ENCODE data around the gene RBCK1.

RBCK1 gene

GRCh38 chr20:409697-410559 is 1.8 kb downstream of the RBCK1 start:
- H3K4me3 ChIP-seq (ENCODE audit: low read depth, low read length) = peak overlapping the region; percentile 98

GRCh38 chr20:412081-412480 is 4.0 kb downstream of the RBCK1 start:
- H3K4me3 ChIP-seq (ENCODE audit: low read depth, low read length) = no peak overlapping the region
- TF ChIP-seq CTCF (IDR thresholded peaks at IDR 0.05; ENCODE audit: low read depth, low read length) = no peak

More at GRCh38 chr20:409697-410559, 1.8 kb downstream of the RBCK1 start:
- no peak for TF ChIP-seq CTCF (IDR thresholded peaks at IDR 0.05; ENCODE audit: low read depth, low read length)

- TF ChIP-seq CTCF (IDR thresholded peaks at IDR 0.05; ENCODE audit: low read depth, low read length) = no peak
- H3K4me3 ChIP-seq (ENCODE audit: low read depth, low read length) = no peak overlapping the region
These were observed 6.1 kb downstream of the RBCK1 start for GRCh38 chr20:414161-414560.

GRCh38 chr20:415820-416322 is 7.8 kb downstream of the RBCK1 start:
- no peak for TF ChIP-seq CTCF (IDR thresholded peaks at IDR 0.05; ENCODE audit: low read depth, low read length)

GRCh38 chr20:416950-417800 is 9.1 kb downstream of the RBCK1 start:
- TF ChIP-seq CTCF (IDR thresholded peaks at IDR 0.05; ENCODE audit: low read depth, low read length) = no peak
- H3K4me3 ChIP-seq (ENCODE audit: low read depth, low read length) = no peak overlapping the region

More at GRCh38 chr20:415820-416322, 7.8 kb downstream of the RBCK1 start:
- no peak overlapping the region for H3K4me3 ChIP-seq (ENCODE audit: low read depth, low read length)

GRCh38 chr20:417801-418342 is 9.8 kb downstream of the RBCK1 start:
- H3K4me3 ChIP-seq (ENCODE audit: low read depth, low read length) = no peak overlapping the region
- no peak for TF ChIP-seq CTCF (IDR thresholded peaks at IDR 0.05; ENCODE audit: low read depth, low read length)

Measured in WI38 (cell line).